ENCODE data around the gene HIF1AN. TPM values are rescaled to one million over a fixed set of nuclear protein-coding genes. Genes with fewer than 3 reads are reported as not detected.

The HIF1AN gene
- total and polyA plus RNA-seq, 10 donors: 3.0 to 48.2 (median 25.3) TPM

- DNase-seq: no peak
- 70 to 80% (median 78%) methylated on average over 5 of the region's 5 CpGs for WGBS, 5 donors
- peaks cover 0 to 94% (median 29%) of the 10 kb centered on the region in 6 donors for H3K36me3 ChIP-seq
- no peak overlapping the region for H3K4me3 ChIP-seq
- no peaks in the 10 kb centered on the region for H3K9me3 ChIP-seq
- intact Hi-C loops (cut with DNase I; ENCODE audit: low total_unique reads): no loop called here
- H3K27me3 ChIP-seq (replicated peaks in 1 of 7): no peaks in the 10 kb centered on the region
- TF ChIP-seq POLR2A (IDR thresholded peaks at IDR 0.05) (no peak), CTCF (IDR thresholded peaks at IDR 0.05 in 8 of 11, conservative IDR thresholded peaks at IDR 0.05 in 3 of 11) (no peak), POLR2AphosphoS5 (IDR thresholded peaks at IDR 0.05) (no peak)
- no peak overlapping the region for H3K27ac ChIP-seq
- peaks cover 0 to 21% (median under 1%) of the 10 kb centered on the region in 6 donors for H3K4me1 ChIP-seq
Measured at GRCh38 chr10:100504096-100504495, 31.6 kb upstream of the HIF1AN start.

- peaks cover 0 to 88% (median 22%) of the 10 kb centered on the region in 6 donors for H3K36me3 ChIP-seq
- H3K27me3 ChIP-seq (replicated peaks in 1 of 7): no peaks in the 10 kb centered on the region
- no peak overlapping the region for H3K4me3 ChIP-seq
- no peak for DNase-seq
- H3K27ac ChIP-seq: no peak overlapping the region
- WGBS, 5 donors: 87 to 100% (median 95%) methylated on average over 2 of the region's 2 CpGs
- peaks cover 0 to 32% (median 7%) of the 10 kb centered on the region in 6 donors for H3K4me1 ChIP-seq
- no peaks in the 10 kb centered on the region for H3K9me3 ChIP-seq
- intact Hi-C loops (cut with DNase I; ENCODE audit: low total_unique reads): loop anchor here (5.0 kb wide), 1 partner anchor 73 kb away; no protein-coding TSS in a partner anchor
- TF ChIP-seq POLR2A (IDR thresholded peaks at IDR 0.05): no peak
- no peak for TF ChIP-seq CTCF (IDR thresholded peaks at IDR 0.05 in 8 of 11, conservative IDR thresholded peaks at IDR 0.05 in 3 of 11)
- TF ChIP-seq POLR2AphosphoS5 (IDR thresholded peaks at IDR 0.05): no peak
Measured at GRCh38 chr10:100505164-100505563, 30.6 kb upstream of the HIF1AN start.

DNA sequence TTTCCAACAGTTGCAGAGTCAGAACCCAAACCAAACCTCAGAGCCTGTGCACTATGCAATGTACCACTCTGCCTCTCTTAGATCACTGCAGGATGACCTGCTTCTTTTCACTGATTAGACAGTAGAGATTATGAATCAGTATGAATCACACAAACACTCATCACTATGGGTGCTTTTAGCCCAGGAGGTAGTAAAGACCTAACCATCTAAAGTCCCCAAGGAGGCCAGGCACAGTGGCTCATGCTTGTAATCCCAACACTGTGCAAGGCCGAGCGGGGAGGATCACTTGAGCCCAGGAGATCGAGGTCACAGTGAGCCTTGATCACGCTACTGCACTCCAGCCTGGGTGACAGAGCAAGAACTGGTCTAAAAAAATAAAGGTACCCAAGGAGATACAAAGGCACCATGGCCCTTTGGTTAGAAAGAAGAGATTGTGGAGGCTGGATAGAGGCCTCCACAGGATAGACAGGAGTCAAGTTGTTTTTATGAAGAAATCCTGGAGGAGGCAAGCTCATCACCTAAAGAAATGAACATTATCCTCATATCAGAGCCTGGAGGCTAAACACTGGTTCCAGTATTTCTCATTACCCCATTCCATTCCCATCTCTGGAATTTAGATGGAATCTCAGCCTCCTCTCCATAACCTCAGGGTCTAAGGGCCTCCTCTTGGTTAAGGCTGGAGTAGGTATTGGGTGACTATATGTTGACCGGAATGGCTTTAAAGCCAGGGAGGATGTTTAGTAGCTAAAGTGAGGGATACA lies 29.0 kb upstream of the HIF1AN start:
- Histone ChIP-seq H3K4me3 (no peak overlapping the region), H3K9me3 (no peaks in the 10 kb centered on the region), H3K27me3 (replicated peaks in 1 of 7) (no peaks in the 10 kb centered on the region), H3K27ac (no peak overlapping the region), H3K36me3 (peaks cover 0 to 86% (median 13%) of the 10 kb centered on the region in 6 donors), H3K4me1 (peaks cover 0 to 47% (median 19%) of the 10 kb centered on the region in 6 donors)
- TF ChIP-seq POLR2AphosphoS5 (IDR thresholded peaks at IDR 0.05) (no peak), POLR2A (IDR thresholded peaks at IDR 0.05) (no peak), CTCF (IDR thresholded peaks at IDR 0.05 in 8 of 11, conservative IDR thresholded peaks at IDR 0.05 in 3 of 11) (no peak)
- no peak for DNase-seq
- intact Hi-C loops (cut with DNase I; ENCODE audit: low total_unique reads): loop anchor here (5.0 kb wide), 1 partner anchor 74 kb away; no protein-coding TSS in a partner anchor
- 95 to 98% (median 97%) methylated on average over 5 of the region's 5 CpGs for WGBS, 5 donors

GRCh38 chr10:100507357-100507732 lies 28.4 kb upstream of the HIF1AN start:
- WGBS, 5 donors: 88 to 97% (median 90%) methylated on average over 5 of the region's 5 CpGs
- TF ChIP-seq POLR2AphosphoS5 (IDR thresholded peaks at IDR 0.05) (no peak), CTCF (IDR thresholded peaks at IDR 0.05 in 8 of 11, conservative IDR thresholded peaks at IDR 0.05 in 3 of 11) (no peak), POLR2A (IDR thresholded peaks at IDR 0.05) (no peak)

More at GRCh38 chr10:100507357-100507732, 28.4 kb upstream of the HIF1AN start:
- H3K9me3 ChIP-seq: no peaks in the 10 kb centered on the region
- H3K4me3 ChIP-seq: no peak overlapping the region
- intact Hi-C loops (cut with DNase I; ENCODE audit: low total_unique reads): loop anchor here (5.0 kb wide), 1 partner anchor 75 kb away; no protein-coding TSS in a partner anchor
- H3K36me3 ChIP-seq: peaks cover 0 to 80% (median 11%) of the 10 kb centered on the region in 6 donors
- no peak overlapping the region for H3K27ac ChIP-seq
- no peaks in the 10 kb centered on the region for H3K27me3 ChIP-seq (replicated peaks in 1 of 7)
- DNase-seq: no peak
- peaks cover 0 to 47% (median 20%) of the 10 kb centered on the region in 6 donors for H3K4me1 ChIP-seq
